T-helper 1 cell (primary cell): ENCODE measurements around the gene DNAAF3.

Source experiments
- DNase-seq, 5 donors: peaks; one replicate each; pipeline ENCODE4 v3.0.0-alpha.2; 2012 to 2020

DNAAF3 gene

GRCh38 chr19:55153652-55154264 is 12.7 kb downstream of the DNAAF3 start:
- DNase-seq: no peak

- DNase-seq: no peak
These were observed 14.4 kb downstream of the DNAAF3 start for GRCh38 chr19:55152017-55152416.

GRCh38 chr19:55149078-55150003 is 17.1 kb downstream of the DNAAF3 start, which contains the start of gene TNNT1:
Gene TNNT1, minus strand, starts transcription at chr19:55149206. Its CDS starts 2,049 bp downstream, at chr19:55147157.
- DNase-seq: no peak

- no peak for DNase-seq
These were observed 18.7 kb downstream of the DNAAF3 start for GRCh38 chr19:55147545-55148251.

- no peak for DNase-seq
These were observed 19.6 kb downstream of the DNAAF3 start for GRCh38 chr19:55146705-55147273.

GRCh38 chr19:55146078-55146704 is 20.2 kb downstream of the DNAAF3 start:
- peak in 1 of 5 donors; percentile 34 for DNase-seq

- DNase-seq: no peak
These were observed 21.2 kb downstream of the DNAAF3 start for GRCh38 chr19:55145232-55145631.

GRCh38 chr19:55141696-55142095 is 24.7 kb downstream of the DNAAF3 start:
- no peak for DNase-seq

GRCh38 chr19:55137915-55138314 is 28.5 kb downstream of the DNAAF3 start:
- no peak for DNase-seq

- DNase-seq: no peak
These were observed 29.9 kb downstream of the DNAAF3 start for GRCh38 chr19:55136399-55137102.

- DNase-seq: no peak
These were observed 31.7 kb downstream of the DNAAF3 start for GRCh38 chr19:55134736-55135135.

GRCh38 chr19:55133639-55134444 is 32.6 kb downstream of the DNAAF3 start:
- no peak for DNase-seq

- no peak for DNase-seq
These were observed 33.8 kb downstream of the DNAAF3 start for GRCh38 chr19:55132453-55133129.

- no peak for DNase-seq
These were observed 35.0 kb downstream of the DNAAF3 start for GRCh38 chr19:55131421-55131820.

- DNase-seq: peak in 1 of 5 donors; percentile 24
These were observed 47.4 kb downstream of the DNAAF3 start for GRCh38 chr19:55119053-55119452.

GRCh38 chr19:55118401-55118991 is 47.9 kb downstream of the DNAAF3 start:
- peak in 1 of 5 donors; percentile 33 for DNase-seq

GRCh38 chr19:55117663-55118391 is 48.6 kb downstream of the DNAAF3 start:
- DNase-seq: peak; percentile 93 to 99 (median 96)

- DNase-seq: no peak
These were observed 49.4 kb downstream of the DNAAF3 start, which contains the start of gene PPP1R12C for GRCh38 chr19:55116859-55117662. Gene PPP1R12C, minus strand, starts transcription at chr19:55117637. Its CDS starts 94 bp downstream, at chr19:55117543.
